Measurements from ENCODE around the gene SNHG17.
A peak's percentile ranks its signal among the peaks of the same experiment; 100 is the strongest.
"Not testable (repeated sequence)": the region's sequence is repeated elsewhere in the genome, so short reads cannot be mapped to it uniquely, and the experiment has no call there.

SNHG17 gene

DNA sequence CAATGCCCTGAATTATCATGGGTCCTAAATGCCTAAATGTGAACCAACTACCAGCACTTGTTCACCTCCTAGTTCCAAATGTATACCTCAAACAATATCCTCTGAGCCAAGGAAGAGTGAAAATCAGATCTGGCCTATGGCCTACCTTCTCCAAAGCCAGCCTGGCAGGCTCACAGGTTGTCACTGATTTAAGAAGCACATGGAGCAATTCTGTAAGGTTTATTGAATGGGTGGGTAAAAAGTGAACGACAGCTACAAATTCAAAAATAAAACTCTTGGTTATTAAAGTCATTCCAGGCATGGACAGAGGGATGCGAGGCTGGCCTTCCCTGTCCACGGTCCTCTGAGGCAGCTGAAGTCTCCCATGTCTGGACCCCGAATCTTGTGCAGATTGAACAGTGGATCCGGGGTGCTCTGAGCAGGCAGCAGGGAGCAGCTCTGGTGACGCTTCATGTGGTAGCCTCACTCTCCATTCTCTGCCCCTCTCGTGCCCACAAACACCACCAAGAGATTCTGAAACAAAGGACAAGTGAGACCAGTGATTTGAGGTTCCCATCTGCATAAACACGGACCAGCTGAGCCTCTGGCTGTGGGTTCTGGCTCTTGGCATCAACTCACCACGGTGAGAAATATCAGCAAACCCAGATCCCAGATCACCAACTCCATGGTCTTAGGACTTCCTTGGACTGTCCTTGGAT, 14.6 kb downstream of the SNHG17 start:
- DNase-seq (ENCODE audit: low read depth), result no peak

DNA sequence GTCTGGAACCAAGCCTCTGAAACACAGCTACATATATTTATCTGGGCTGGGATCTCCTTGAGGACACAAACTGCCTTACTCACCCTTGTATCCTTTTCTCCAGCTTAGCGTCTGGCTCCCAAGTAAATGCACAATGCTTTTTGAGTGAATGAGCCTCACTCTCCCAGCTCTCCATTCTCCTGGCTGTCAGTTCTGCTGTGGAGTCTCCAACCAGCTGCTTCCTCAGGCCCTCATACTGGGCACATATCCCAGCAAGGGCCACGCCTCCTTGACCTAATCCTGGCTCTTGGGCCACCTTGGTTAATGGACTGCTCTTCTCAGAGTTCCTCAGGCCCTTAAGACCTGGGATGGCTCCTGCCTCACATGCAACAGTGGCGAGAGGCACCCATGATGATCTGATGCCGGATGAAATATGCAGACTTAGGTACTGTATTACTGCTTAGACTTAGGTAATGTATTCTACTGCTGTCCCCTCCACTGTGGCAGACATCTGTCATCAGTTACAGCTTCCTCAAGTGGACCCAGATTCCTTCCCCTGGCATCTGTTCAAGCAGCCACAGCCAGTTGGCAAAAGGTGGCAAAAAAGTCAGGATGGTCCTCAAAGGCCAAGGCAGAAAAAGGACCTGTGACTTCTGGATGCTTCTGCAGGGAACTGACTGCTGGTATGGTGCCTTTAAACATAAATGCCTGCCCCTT, 16.5 kb downstream of the SNHG17 start:
- DNase-seq (ENCODE audit: low read depth), result peak; percentile 55

DNA sequence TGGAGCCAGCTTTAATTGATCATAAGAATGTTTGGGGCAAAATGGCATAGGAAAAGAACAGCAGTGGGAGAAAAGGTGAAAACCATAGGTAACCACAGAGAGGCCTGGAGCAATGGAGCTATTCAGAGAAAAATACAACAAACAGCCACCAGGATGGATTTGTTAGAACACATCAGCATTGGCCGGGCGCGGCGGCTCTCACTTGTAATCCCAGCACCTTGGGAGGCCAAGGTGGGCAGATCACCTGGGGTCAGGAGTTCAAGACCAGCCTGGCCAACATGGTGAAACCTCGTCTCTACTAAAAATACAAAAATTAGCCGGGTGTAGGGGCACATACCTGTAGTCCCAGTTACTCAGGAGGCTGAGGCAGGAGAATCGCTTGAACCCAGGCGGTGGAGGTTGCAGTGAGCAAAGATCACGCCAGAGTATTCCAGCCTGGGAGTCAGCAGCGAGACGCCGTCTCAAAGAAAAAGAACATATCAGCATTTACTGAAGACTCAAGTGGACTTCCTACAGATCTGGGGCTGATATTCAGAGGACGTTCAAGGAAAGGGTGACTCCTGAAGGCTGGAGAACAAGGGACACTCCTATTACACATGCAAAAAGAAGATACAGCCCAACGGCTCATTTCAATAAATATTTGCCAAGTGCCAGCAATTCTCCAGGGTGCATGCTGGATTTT, 20.2 kb downstream of the SNHG17 start:
- DNase-seq (ENCODE audit: low read depth), result no peak

DNA sequence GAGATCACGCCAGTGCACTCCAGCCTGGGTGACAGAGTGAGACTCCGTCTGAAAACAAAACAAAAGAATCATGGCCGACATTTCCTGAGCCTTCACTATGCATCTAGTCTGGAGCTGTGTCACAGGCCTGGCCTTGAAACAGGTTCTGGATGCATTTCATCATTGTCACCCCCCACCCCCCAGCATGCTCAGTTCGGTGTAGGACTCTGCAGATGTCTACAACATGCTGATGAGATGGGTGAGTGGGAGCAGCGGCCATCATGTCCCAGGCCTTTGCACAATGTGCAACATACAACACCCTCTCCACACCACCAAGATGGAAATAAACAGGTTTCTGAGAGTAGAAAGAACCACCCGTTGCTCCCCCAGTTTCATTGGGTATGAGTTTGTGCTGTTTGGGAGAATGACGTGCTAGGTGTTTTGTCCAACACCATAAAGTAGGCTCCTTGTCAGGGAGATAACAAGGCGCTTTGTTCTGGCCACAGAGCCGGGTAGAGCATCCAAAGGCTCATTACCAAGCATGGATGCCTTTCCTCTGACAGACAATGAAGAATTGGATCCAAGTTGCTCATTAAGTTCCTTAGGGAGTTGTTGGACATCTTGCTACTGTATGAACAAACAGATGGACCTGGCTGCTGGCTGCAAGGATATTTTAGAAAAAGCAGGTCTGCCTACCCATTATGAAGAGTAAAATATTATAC, 22.1 kb downstream of the SNHG17 start:
- DNase-seq (ENCODE audit: low read depth), result peak; percentile 18

DNA sequence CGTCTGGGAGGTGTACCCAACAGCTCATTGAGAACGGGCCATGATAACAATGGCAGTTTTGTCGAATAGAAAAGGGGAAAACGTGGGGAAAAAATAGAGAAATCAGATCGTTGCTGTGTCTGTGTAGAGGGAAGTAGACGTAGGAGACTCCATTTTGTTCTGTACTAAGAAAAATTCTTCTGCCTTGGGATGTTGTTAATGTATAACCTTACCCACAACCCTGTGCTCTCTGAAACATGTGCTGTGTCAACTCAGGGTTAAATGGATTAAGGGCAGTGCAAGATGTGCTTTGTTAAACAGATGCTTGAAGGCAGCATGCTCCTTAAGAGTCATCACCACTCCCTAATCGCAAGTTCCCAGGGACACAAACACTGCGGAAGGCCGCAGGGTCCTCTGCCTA, 27.3 kb downstream of the SNHG17 start:
- not testable (repeated sequence) for DNase-seq (ENCODE audit: low read depth)

DNA sequence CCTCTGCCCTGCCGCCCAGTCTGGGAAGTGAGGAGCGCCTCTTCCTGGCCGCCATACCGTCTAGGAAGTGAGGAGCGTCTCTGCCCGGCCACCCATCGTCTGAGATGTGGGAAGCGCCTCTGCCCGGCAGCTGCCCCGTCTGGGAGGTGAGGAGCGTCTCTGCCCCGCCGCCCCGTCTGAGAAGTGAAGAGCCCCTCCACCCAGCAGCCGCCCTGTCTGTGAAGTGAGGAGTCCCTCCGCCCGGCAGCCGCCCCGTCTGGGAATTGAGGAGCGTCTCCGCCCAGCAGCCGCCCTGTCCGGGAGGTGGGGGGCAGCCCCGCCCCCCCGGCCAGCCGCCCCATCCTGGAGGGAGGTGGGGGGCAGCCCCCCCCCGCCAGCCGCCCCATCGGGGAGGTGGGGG, 27.8 kb downstream of the SNHG17 start:
- DNase-seq (ENCODE audit: low read depth), result no peak

DNA sequence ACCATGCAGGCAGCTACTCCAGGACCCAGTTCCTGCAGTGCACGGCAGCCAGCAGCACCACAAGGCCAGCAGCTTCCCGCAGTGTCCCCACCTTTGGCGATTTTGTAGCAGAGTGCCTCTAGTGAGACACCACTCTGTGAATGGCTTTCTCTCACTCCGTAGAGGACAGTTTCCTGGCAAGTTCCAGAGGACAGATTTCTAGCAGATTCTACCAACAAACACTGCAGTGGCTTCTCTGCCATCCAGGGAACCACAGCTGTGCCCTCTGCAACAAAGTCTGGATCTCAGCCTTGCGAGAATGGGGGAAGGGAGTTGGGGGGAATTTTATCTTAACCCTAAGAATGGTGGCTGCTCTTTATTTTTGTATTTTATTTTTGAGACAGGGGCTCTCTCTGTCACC, 28.7 kb downstream of the SNHG17 start:
- no peak for DNase-seq (ENCODE audit: low read depth)

DNA sequence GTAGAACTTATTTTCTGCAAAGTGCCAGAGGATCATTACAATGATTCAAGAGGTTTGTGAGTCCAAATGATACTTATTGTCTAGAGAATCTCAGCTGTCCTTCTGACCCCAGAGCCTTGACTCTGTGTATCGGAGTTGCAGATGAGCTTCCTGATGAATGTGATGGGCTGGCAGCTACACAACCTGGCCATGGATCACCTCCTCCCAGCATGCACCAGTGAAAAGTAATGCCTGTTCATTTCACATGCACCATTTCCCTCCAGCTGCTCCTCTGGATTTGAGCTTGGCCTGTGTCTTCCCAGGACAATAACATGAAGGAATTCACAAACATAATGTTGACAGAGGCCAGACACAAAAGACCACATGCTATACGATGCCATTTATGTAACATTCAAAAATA, 30.0 kb downstream of the SNHG17 start:
- DNase-seq (ENCODE audit: low read depth), result no peak

DNA sequence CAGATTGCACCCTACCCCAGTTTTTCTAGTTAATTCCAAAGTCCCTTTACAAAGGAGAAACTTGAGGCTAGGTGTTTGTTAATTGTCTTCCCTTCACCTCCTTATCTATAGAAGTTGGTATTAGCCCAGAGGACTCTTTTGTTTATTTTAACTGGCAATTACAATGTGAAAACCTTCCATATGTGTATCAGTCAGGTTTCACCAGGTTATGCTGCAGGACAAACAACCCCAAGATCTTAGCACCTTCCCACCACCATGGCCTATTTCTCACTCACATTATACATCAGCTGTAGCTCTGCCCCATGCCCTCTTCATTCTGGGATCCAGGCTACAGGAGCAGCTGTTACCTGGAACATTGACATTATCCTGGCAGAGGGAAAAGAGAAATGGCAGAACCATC, 31.1 kb downstream of the SNHG17 start:
- no peak for DNase-seq (ENCODE audit: low read depth)

DNA sequence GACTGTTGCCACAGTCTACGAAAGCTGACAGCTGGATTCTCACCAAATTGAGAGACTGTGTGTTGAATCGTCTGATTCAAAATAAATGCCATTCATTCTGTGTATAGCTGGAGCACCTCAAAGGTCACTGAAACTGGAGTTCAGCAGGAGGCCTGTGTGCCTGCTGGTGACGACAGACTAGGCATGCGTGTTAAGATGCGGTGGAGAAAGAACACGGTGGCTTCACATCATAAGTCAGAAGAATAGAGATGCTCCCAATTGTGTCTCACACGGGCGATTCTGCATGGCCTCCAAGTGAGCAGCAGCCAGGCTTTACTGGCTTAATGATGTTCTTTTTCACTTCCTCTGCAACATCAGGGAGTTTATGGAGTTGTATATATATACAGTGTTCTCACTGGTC, 32.3 kb downstream of the SNHG17 start:
- DNase-seq (ENCODE audit: low read depth), result no peak

DNA sequence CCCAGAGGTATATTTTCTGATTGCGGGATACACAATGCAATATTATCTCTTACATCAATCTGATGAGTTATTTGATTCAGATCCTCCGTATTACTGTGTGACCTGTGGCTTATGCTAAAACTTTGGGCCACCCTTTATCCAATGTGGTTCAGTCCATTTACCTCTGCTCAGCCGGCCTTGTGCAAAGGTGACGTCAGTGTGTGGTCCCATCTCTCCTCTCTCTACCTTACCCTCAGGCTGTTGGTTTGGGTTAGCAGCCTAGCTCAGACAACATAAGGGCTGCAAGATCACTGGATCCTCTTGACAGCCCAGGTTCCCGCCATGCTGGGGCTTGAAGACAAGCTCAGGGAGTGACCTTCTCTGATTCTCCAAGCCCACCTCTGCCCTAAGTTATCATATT, 33.0 kb downstream of the SNHG17 start:
- DNase-seq (ENCODE audit: low read depth), result no peak

DNA sequence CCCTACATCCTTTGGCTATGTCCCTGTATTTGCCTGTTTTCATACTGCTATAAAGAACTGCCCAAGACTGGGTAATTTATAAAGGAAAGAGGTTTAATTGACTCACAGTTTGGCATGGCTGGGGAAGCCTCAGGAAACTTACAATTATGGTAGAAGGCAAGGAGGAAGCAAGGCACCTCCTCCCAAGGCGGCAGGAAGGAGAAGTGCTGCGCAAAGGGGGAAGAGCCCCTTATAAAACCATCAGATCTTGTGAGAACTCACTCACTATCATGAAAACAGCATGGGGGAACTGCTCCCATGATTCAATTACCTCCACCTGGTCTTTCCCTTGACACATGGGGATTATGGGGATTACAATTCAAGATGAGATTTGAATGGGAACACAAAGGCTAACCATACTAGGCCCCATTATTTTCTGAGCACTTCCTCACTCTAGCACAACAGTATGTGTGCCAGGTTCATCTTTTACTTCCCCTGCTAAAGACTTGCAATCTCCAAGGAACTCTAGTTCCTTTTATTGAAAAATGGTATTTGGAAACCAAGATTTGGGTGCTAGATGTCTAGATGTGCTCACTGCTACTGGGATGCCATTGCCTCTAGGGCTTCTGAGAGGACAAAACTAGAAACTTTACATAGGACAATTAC, 39.3 kb downstream of the SNHG17 start:
- not testable (repeated sequence) for DNase-seq (ENCODE audit: low read depth)

DNA sequence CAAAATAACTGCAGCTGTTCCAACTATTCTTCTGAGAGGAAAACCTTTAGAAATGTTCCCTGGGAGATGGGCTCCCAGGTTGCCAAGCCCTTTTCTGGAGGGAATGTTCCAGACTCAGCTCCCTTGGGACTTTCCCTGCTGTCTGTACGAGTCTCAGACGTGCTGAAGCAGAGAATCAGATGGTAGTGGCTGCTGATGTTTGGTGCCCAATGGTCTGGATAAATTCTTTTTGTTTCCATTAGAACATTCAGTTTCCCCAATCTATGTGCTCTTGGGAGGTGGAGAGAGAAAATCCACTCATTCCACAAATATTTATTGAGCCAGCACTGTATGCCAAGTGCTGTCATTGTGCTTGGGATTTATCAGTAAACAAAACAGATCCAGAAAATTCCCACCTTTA, 40.0 kb downstream of the SNHG17 start:
- peak; percentile 40 for DNase-seq (ENCODE audit: low read depth)

DNA sequence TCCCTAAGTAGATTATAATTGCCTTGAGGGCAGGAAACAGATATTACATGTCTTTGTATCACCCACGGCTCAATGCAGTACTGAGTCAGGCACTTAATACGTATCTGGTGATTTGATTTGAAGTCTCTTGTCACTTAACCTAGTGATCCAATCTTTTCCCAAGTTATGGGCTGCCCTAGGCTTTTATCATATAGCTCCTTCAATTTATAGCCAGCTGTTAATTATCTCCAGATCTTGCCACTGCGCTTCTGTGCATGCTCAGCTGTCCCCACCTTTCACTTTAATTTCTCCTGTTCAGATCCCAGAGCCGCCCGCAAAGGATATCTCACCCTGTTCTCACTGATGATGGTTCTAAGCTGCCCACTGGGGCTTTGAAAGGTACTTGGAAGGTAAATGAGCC, 41.9 kb downstream of the SNHG17 start:
- DNase-seq (ENCODE audit: low read depth), result no peak

DNA sequence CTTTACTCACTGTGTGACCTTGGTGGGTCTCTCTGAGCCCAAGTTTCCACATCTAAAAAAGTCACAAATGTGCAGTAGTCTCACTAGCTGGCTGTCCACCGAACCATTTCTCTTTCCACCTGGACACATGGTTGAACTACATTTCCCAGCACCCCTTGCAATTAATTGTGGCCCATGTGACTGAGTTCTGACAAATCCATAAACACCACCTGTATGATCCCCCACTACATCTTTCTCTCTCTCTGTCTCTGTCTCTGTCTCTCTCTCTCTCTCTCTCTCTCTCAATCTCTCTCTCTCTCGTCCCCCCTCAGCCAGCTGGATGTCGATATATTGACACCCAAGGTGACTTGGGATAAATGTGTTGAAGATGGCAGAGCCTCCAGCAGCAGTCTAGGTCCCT, 42.8 kb downstream of the SNHG17 start:
- DNase-seq (ENCODE audit: low read depth), result no peak

DNA sequence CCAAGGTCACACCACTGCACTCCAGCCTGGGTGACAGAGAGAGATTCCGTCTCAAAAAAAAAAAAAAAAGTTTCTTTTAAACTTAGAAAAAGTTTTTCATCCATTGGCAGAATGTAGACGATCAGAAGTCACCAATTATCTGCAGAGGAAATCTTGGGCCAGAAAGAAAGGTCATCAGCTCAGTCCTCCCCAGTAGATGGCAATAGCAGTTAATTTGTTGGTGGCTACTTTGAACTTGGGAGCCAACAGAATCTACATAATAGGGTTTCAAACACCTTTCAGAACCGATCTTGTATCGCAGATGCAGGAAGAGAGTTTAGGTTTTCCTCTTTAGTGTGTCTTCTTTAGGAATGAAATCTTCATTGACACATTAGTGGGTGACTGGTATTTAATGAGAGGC, 47.2 kb downstream of the SNHG17 start:
- no peak for DNase-seq (ENCODE audit: low read depth)

DNA sequence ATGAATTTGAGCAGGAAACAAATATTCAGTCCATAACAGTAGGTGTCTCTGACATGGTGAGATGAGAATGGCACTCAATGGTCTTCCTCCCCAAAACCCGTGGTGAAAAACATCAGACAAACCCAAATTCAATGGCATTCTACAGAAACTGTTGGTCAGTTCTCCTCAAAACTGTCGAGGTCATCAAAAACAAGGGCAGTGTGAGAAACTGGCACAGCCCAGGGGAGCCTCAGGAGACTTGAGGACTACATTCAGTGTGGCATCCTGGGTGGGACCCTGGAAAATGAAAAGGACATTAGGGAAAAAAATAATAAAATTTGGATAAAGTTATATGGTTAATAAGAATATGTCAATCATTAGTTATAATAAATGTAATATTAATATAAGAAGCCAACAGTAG, 48.3 kb downstream of the SNHG17 start:
- no peak for DNase-seq (ENCODE audit: low read depth)

DNA sequence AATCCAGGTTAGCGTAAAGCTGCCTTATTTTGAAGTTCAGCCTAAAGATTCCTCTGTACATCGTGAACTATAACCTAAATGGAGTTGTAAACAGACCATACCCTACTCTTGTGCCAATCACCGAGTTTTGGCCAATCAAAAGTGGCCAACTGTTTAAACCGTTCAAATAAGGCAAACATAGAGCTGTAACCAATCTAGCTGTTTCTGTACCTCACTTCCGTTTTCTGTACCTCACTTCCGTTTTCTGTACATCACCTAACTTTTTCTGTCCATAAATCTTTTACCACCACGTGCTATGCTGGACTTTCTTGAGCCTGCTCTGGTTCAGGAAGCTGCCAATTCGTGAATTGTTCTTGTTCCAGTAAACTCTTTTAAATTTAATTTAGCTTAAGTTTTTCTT, 49.1 kb downstream of the SNHG17 start:
- DNase-seq (ENCODE audit: low read depth), result no peak

DNA sequence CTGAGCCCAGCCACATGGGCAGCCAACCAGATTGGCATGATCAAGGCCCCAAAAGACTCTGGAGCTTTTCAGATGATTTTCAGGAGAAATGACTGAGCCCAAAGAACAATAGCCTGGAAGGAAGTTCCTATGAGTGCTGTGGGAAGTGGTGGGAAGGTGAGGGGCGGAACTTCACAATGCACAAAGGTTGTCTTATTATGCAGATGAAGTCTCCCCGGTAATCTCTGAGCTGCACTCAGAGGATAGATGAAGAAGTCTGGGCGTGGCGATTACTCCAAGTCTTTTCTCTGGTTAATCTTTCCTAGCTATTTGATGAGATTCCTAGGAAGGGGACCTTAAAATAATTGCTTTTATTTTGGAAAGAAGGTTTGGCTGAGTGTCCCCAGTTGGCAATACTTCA, 52.0 kb downstream of the SNHG17 start:
- no peak for DNase-seq (ENCODE audit: low read depth)

DNA sequence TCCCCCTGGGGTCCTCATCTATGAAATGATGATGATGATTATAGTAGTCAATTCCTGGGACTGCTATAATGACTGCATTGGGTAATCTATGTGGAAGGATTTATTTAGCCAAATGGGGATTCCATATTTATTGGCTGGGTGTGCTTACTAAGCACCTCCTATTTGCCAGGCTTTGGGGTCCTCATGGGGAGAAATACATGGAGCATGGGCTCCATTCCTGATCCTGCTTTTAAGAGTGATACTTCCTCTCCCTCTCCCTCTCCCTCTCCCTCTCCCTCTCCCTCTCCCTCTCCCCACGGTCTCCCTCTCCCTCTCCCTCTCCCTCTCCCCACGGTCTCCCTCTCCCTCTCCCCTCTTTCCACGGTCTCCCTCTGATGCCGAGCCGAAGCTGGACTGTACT, 57.3 kb downstream of the SNHG17 start:
- not testable (repeated sequence) for DNase-seq (ENCODE audit: low read depth)

DNA sequence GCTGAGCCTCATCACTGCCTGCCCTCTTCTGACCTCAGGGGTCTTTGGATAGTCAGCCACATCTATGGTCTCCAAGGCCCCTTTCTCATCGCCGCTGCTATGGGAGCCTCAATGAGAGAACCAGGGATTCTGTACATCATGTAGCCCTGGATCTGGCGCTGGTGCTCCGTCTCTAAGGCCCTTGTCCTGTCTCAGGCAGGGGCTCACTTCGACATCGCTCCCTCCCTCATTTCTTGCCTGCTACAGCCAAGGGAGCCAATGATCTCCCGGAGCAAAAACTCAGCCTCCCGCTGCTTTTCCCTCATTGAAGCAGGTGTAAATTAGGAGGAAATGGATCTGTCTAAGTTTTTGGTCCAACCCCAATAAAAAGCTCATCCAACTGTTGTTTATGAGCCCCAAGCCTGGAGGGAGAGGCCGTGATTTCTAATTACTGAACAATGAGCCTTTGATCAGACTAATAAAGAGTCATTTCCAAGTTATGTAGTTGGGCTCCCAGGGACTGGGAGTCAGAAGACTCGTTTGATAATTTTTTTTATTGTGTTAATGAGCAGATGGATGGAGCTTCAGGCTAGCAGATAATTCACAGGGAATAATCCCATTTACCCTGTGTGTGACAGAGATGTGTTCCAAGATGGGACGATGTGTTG, 58.0 kb downstream of the SNHG17 start:
- DNase-seq (ENCODE audit: low read depth), result no peak

DNA sequence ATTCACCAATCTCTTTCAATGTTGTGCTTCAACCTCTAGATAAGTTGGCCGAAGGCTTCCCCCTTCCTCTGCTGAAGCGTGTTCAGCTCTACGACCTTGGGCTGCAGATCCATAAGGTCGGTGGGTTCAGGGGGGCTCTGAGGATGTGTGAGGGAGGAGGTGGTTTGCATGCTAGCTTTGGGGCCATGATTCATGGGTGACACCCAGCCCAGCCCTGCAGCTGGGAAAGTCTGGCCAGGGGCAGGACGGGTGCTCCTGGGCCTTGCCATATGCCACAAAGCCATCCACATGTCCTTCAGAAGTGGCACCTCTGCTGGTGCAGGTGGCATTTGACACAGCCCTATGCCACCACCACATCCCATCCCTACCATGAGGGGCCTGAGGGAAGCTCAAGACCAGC, 61.2 kb downstream of the SNHG17 start:
- DNase-seq (ENCODE audit: low read depth), result no peak
